Stimulated activated CD8-positive, alpha-beta memory T cell treated with anti-CD3 and anti-CD28 coated beads, Interleukin-4, amount 100 ng/mL, for 1 hour (primary cell): ENCODE measurements around the gene CLASRP.
A peak's percentile ranks its signal among the peaks of the same experiment; 100 is the strongest.
"Not testable (repeated sequence)": the region's sequence is repeated elsewhere in the genome, so short reads cannot be mapped to it uniquely, and the experiment has no call there.

Experiments
- DNase-seq, 2 donors: peaks; one replicate each; pipeline ENCODE4 v3.0.0-alpha.2; 2020; ENCODE audit warnings: low read depth in 2 of 2, low spot score in 1 of 2

Gene CLASRP, protein sequence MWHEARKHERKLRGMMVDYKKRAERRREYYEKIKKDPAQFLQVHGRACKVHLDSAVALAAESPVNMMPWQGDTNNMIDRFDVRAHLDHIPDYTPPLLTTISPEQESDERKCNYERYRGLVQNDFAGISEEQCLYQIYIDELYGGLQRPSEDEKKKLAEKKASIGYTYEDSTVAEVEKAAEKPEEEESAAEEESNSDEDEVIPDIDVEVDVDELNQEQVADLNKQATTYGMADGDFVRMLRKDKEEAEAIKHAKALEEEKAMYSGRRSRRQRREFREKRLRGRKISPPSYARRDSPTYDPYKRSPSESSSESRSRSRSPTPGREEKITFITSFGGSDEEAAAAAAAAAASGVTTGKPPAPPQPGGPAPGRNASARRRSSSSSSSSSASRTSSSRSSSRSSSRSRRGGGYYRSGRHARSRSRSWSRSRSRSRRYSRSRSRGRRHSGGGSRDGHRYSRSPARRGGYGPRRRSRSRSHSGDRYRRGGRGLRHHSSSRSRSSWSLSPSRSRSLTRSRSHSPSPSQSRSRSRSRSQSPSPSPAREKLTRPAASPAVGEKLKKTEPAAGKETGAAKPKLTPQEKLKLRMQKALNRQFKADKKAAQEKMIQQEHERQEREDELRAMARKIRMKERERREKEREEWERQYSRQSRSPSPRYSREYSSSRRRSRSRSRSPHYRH

DNA sequence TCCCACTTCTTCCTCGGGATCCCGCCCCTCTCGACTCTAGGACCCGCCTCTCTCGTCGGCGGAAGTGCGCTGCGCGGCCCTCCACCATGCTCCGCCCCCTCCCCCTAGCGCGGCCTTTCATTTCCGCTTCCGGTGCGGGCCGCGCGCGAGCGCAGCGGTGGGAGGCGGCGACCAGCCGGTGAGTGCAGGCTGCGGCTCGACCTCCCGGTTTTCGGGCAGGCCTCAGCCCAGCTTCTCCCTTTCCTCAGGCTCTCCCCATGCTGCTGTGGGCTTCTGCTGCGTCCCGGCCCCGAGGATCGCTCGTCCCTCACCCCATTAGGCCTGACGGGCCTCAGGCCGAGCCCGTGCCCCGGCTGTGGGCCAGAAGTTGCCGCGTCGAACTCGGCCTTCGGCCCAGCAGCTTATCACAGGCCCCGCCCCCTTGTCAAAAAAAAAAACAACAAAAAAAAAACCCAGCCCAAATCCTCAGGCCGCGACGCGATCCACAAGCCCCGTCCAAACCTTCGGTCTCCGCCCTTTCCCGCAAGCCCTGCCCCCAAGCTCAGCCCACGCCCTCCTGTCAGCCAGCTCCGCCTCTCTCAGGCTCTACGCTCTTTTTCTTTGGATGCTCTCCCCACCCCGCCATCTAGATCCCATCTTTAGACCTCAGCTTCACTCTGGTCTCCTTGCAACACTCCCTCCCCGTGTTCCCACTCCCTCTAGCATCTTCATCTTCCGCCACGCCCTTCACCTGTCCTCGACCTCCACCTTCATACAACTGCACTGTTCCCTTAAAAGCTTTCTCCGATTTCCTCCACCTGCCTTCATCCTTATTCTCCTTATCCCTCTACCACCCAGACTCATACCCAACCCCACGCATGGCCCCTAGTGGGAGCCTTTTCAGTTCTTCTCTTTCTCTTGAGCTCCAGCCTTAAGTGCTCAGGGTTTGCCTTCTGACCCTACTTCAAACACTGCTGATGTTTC is at the start of gene CLASRP:
CLASRP (plus strand) TSS at position 115 of the 963 bp plus-strand sequence. CDS start 1,168 bp downstream, outside the sequence.
- peak; percentile 75 to 79 for DNase-seq

GRCh38 chr19:44990459-44990858 is 48.4 kb upstream of the CLASRP start:
- no peak for DNase-seq

DNA sequence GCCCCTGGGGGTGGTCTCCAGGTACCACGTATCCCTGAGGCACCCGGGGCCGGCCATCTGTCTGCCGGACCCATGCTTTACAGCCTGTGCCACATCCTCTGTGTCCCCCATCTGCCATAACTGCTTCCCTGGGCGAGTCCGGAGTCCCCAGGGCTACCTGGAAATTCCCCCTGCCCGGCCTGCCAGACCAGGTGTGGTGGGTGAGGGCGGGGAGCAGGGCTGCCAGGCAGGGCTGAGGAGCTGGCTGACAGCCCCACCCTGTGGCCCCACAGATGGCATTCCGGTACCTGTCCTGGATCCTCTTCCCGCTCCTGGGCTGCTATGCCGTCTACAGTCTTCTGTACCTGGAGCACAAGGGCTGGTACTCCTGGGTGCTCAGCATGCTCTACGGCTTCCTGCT is 47.9 kb upstream of the CLASRP start:
- no peak for DNase-seq

DNA sequence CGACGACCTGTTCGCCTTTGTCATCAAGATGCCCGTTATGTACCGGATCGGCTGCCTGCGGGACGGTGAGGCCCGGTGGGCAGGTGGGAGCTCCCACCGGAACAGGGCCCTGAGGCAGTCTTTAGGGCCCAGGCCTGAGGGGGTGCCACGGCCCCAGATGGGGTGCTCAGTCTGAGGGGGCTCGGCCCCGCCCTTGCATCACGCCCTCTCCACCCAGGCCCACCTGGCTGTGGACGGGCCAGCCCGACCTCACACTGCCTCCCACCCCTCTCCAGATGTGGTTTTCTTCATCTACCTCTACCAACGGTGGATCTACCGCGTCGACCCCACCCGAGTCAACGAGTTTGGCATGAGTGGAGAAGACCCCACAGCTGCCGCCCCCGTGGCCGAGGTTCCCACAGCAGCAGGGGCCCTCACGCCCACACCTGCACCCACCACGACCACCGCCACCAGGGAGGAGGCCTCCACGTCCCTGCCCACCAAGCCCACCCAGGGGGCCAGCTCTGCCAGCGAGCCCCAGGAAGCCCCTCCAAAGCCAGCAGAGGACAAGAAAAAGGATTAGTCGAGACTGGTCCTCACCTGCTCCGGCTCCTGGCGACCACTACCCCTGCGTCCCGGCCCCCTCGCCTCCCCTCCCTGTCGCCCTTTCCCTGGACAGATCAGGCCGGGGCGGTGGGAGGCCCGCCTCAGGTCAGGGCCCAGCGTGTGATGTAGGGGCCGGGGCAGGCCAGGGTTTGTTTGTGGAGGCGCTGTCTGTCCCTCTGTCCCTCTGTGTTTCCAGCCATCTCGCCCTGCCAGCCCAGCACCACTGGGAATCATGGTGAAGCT is 46.3 kb upstream of the CLASRP start:
- no peak for DNase-seq

DNA sequence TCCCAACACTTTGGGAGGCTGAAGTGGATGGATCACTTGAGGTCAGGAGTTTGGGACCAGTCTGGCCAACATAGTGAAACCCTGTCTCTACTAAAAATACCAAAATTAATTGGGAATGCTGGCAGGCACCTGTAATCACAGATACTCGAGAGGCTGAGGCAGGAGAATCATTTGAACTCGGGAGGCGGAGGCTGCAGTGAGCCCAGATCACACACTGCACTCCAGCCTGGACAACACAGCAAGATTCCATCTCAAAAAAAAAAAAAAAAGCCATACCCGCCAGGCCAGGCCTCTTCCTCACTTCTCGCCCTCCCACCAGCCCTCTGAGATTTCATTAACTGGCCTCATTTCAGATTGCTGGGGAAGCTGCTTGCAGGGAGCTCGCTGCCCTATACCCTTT is 45.3 kb upstream of the CLASRP start:
- no peak for DNase-seq

DNA sequence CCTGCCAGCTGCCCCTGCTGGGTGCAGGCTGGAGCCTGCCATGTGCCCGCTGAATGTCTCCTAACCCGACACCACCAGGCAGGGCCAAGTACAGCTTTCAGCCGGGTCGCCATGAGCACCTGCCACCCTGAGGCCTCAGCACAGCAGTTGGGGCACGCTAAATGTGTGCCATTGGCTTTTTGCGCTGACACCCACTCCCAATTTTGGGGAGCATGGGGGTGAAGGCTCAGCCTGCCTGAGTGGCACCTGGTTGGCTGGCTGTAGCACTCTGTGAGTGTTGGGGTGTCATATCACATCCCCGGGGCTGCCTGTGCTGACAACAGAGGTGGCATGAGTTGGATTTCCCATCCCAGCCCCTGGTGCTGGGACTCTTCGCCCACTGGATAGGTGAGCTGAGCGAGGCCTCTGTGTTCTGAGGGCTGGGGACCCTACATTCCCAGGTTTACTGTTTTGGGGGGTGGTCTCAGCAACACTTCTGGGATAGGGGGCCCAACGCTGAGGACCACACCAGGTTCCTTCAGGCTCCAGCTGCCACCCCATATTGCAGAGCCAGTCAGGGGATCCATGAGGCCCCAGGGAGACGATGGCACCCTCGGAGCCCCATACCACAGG is 44.8 kb upstream of the CLASRP start:
- DNase-seq: no peak

DNA sequence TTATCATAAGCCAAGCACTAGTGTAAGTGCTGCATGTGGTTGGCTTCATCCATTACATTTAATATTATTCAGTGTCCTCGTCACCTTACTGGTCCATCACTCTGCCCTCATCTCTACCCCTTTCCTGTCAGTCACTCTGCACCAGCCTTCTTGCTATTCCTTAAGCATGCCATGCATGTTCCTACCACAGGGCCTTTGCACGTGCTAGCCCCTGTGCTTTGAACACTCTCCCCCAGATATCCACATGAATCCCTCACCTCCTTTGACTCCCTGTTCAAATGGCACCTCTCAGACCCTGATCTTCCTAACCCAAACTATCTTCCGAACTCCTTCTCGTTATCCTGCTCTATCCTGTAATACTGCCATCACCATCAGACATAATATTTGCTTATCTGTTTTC is 40.8 kb upstream of the CLASRP start:
- no peak for DNase-seq

GRCh38 chr19:44999131-44999925 is 39.5 kb upstream of the CLASRP start:
- DNase-seq: not testable (repeated sequence)

DNA sequence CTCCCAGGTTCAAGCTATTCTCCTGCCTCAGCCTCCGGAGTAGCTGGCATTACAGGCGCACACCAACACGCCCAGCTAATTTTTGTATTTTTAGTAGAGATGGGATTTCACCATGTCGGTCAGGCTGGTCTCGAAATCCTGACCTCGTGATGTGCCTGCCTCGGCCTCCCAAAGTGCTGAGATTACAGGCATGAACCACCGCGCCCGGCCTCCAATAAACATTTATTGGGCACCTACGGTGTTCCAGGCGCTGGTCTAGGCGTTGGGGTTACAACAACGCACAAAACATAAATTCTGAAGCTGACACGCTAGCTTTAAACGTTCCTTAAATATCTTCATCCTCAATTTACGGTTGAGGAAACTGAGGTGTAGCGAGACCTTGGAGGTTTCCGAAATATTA is 38.2 kb upstream of the CLASRP start:
- not testable (repeated sequence) for DNase-seq

DNA sequence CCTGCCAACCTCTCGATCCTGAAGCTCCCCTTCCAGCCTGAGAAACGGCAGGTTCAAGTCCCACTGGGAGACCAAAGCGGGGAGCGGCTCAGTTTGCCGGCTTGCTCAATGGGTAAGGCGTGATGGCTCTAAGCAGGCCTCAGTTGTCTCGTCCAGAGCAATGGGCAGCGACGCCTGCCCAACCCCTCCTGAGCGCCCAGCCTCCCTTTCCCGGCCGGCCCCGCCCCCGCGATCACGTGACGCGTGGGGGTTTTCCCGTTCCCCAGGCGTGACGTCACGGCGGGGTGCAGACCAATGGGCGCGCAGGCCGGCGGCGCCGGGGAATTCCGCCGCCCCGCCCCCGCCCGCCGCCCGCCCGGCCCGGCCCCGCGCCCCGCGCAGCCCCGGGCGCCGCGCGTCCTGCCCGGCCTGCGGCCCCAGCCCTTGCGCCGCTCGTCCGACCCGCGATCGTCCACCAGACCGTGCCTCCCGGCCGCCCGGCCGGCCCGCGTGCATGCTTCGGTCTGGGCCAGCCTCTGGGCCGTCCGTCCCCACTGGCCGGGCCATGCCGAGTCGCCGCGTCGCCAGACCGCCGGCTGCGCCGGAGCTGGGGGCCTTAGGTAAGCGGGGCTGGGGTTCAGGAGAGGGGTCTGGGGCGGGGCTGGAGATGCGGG is 37.6 kb upstream of the CLASRP start, which contains the start of gene RELB:
RELB (plus strand) TSS at position 378 of the 653 bp plus-strand sequence; CDS start at position 494, 116 bp downstream.
- DNase-seq: peak; percentile 94

GRCh38 chr19:45003485-45003884 is 35.4 kb upstream of the CLASRP start:
- DNase-seq: no peak

GRCh38 chr19:45005787-45006186 is 33.1 kb upstream of the CLASRP start:
- no peak for DNase-seq

GRCh38 chr19:45008552-45008951 is 30.3 kb upstream of the CLASRP start:
- DNase-seq: no peak

GRCh38 chr19:45009625-45010255 is 29.1 kb upstream of the CLASRP start:
- no peak for DNase-seq

GRCh38 chr19:45010306-45010705 is 28.5 kb upstream of the CLASRP start:
- DNase-seq: no peak

DNA sequence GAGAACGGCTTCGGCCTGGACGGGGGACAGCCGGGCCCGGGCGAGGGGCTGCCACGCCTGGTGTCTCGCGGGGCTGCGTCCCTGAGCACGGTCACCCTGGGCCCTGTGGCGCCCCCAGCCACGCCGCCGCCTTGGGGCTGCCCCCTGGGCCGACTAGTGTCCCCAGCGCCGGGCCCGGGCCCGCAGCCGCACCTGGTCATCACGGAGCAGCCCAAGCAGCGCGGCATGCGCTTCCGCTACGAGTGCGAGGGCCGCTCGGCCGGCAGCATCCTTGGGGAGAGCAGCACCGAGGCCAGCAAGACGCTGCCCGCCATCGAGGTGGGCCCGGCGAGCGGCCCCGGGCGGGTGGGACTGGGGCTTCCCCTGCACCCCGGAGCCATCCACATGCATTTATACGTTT is 26.9 kb upstream of the CLASRP start:
- no peak for DNase-seq

DNA sequence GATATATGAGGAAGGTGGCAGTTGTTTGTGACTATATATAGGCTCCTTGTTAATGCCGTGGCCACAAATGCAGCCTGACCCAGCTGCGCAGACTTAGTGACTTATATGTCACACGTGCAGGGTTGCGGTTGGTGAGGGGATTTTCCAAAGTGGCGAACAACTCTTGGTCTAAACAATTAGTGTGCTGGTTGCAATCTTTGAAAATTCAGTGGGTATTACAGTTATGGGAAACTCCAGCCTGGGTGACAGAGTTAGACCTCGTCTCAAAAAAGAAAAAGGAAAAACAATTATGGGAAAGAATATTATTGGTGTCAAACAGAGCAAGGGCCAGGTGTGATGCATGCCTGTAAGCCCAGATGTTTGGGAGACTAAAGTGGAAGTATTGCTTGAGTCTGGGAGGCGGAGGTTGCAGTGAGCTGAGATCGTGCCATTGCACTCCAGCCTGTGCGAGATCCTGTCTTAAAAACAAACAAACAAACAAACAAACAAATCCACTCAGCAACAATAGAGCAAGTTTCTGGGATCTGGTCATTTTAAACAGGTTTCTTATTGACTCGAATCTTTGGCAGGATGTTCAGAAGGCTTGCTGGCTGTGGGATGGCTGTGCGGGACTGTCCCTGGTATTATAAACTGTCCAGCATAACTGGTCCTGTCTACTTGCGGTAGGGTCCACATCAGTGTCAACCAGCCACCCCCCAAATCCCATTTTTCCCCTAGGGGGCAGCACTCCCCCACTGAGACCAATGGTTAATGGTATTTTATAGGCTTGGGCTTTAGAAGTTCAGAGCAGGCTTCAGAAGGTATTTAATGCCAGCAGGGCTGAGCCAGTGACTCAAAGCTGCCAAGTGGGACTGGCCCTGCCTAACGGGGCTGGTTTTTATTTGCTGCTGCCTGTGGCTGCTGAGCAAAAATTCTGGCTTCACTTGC is 22.2 kb upstream of the CLASRP start:
- peak; percentile 46 to 50 for DNase-seq
